A673 (cell line): Measurements from ENCODE around the gene FAM13A. TPM values are rescaled to one million over a fixed set of nuclear protein-coding genes. Genes with fewer than 3 reads are reported as not detected.
"Not testable (repeated sequence)": the region's sequence is repeated elsewhere in the genome, so short reads cannot be mapped to it uniquely, and the experiment has no call there.

ENCODE experiments used
- BruUV-seq: library from RNA; stranded (reverse); fragments of 400-500 nt; replicated peaks from 2 replicates; lab custom pipeline; 2021; lab: Mats Ljungman, UMichigan
- CTCF ChIA-PET: fragments of 300-600 bp; sonication (Branson Sonifier 250); formaldehyde crosslinking; loops from one replicate; lab custom pipeline; 2022; ENCODE audit warnings: antibody characterized with exemption; lab: Charles Lee
- POLR2A ChIA-PET: fragments of 300-600 bp; sonication (Branson Sonifier 250); formaldehyde crosslinking; loops from one replicate; lab custom pipeline; 2022; ENCODE audit warnings: antibody characterized with exemption; ENCODE audit not compliant: low non-redundant PET; lab: Charles Lee
- DNase-seq: peaks from one replicate; pipeline ENCODE4 v3.0.0-alpha.2; 2015; ENCODE audit warnings: low spot score
- H3K27ac ChIP-seq: fragments of 200-600 bp; sonication (generic); 2 replicates; pipeline ENCODE4 v1.5.1; 2016; ENCODE audit warnings: mixed run types, low read depth, mild to moderate bottlenecking, mixed read lengths, antibody characterized with exemption, low read length; ENCODE audit not compliant: poor library complexity, severe bottlenecking
- H3K27me3 ChIP-seq: fragments of 200-600 bp; sonication (generic); replicated peaks from 2 replicates; pipeline ENCODE4 v1.6.1; 2017; ENCODE audit warnings: mixed run types, low read depth, mild to moderate bottlenecking, mixed read lengths, antibody characterized with exemption, low read length; ENCODE audit not compliant: insufficient read depth, poor library complexity
- H3K36me3 ChIP-seq: fragments of 200-600 bp; sonication (generic); 2 replicates; pipeline ENCODE4 v1.6.1; 2016; ENCODE audit warnings: mixed run types, mild to moderate bottlenecking, mixed read lengths, antibody characterized with exemption, low read length; ENCODE audit not compliant: insufficient read depth, poor library complexity, severe bottlenecking
- H3K4me1 ChIP-seq: fragments of 200-600 bp; sonication (generic); 2 replicates; pipeline ENCODE4 v1.6.1; 2017; ENCODE audit warnings: mixed run types, mild to moderate bottlenecking, mixed read lengths, antibody characterized with exemption, low read length; ENCODE audit not compliant: insufficient read depth, poor library complexity, severe bottlenecking
- H3K4me3 ChIP-seq: fragments of 200-600 bp; sonication (generic); 2 replicates; pipeline ENCODE4 v1.5.1; 2016; ENCODE audit warnings: low read depth, mixed run types, mild to moderate bottlenecking, mixed read lengths, low read length; ENCODE audit not compliant: poor library complexity, severe bottlenecking
- H3K9me3 ChIP-seq: fragments of 200-600 bp; sonication (generic); 2 replicates; pipeline ENCODE4 v1.6.1; 2016; ENCODE audit warnings: mixed run types, low read depth, mild to moderate bottlenecking, mixed read lengths, antibody characterized with exemption, low read length; ENCODE audit not compliant: poor library complexity, severe bottlenecking
- EZH2 ChIP-seq: fragments of 200-600 bp; sonication (generic); IDR thresholded peaks from 2 replicates; pipeline ENCODE4 v1.6.1; 2017; ENCODE audit warnings: borderline replicate concordance, low read depth, mild to moderate bottlenecking, mixed read lengths, antibody characterized with exemption, low read length; ENCODE audit not compliant: poor library complexity, severe bottlenecking
- intact Hi-C: fragments of 100-400 bp; cut with micrococcal nuclease; formaldehyde crosslinking; loops from one replicate; pipeline ENCODE4 v1.10.0; 2022; ENCODE audit not compliant: unreplicated experiment
- total RNA-seq: library from RNA; stranded (reverse); gene quantifications from 2 replicates; pipeline ENCODE4 v1.2.3, GENCODE V29; 2021
- TF ChIP-seq, protein P1 (sequence below): fragments of 300-800, 200-600 bp; sonication (generic); conservative IDR thresholded peaks from 2 replicates; pipeline ENCODE4 v1.5.1; 2017; ENCODE audit warnings: low read depth, mild to moderate bottlenecking, antibody characterized with exemption, low read length, moderate library complexity, mixed read lengths

Gene FAM13A
- total RNA-seq, 1 experiment from 2014 or later, result 15.5 TPM

DNA sequence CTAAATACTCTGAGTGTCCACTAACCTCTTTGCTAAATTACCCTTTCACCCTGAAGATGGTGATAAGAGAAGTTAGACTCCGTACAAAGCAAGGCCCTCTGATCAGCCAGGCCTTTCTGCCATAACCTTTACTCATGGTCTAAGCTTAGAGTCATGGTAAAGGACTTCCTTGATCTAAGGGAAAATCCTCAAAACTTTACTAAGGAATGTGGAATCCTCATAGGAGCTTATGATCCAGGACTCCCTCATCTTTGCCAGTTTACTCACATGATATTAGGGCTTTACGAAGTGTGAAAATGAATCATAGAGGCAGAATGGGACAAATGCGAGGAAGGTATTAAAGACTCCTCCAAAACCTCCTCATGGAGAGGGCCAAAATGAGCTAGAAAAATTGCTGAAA, 7.9 kb upstream of the FAM13A start:
- CTCF ChIA-PET, result no interaction called here

DNA sequence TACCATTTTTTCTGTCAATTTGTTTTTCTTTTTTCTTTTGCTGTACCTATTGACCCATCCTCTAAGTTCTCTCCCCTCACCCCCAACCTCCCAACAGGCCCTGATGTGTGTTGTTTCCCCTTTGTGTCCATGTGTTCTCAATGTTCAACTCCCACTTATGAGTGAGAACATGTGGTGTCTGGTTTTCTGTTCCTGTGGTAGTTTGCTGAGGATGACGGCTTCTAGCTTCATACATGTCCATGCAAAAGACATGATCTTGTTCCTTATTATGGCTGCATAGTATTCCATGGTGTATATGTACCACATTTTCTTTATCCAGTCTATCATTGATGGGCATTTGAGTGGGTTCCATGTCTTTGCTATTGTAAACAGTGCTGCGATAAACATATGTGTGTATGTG, 859 bp upstream of the FAM13A start:
- BruUV-seq, intact Hi-C loops, POLR2A ChIA-PET, H3K27me3 ChIP-seq, CTCF ChIA-PET, DNase-seq, H3K36me3 ChIP-seq, H3K27ac ChIP-seq, H3K4me1 ChIP-seq, H3K9me3 ChIP-seq, H3K4me3 ChIP-seq: not testable (repeated sequence)

More for the DNA sequence above, 7.9 kb upstream of the FAM13A start:
- Histone ChIP-seq H3K36me3 (no peaks in the 10 kb centered on the region), H3K9me3 (no peaks in the 10 kb centered on the region), H3K27ac (no peak overlapping the region), H3K27me3 (no peaks in the 10 kb centered on the region), H3K4me1 (no peaks in the 10 kb centered on the region), H3K4me3 (no peak overlapping the region)
- no peak for DNase-seq
- POLR2A ChIA-PET, result no interaction called here
- intact Hi-C loops, result no loop called here
- no TSS peak for BruUV-seq
- TF ChIP-seq, protein P1, sequence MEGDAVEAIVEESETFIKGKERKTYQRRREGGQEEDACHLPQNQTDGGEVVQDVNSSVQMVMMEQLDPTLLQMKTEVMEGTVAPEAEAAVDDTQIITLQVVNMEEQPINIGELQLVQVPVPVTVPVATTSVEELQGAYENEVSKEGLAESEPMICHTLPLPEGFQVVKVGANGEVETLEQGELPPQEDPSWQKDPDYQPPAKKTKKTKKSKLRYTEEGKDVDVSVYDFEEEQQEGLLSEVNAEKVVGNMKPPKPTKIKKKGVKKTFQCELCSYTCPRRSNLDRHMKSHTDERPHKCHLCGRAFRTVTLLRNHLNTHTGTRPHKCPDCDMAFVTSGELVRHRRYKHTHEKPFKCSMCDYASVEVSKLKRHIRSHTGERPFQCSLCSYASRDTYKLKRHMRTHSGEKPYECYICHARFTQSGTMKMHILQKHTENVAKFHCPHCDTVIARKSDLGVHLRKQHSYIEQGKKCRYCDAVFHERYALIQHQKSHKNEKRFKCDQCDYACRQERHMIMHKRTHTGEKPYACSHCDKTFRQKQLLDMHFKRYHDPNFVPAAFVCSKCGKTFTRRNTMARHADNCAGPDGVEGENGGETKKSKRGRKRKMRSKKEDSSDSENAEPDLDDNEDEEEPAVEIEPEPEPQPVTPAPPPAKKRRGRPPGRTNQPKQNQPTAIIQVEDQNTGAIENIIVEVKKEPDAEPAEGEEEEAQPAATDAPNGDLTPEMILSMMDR, result no peak
- no peak for TF ChIP-seq EZH2

DNA sequence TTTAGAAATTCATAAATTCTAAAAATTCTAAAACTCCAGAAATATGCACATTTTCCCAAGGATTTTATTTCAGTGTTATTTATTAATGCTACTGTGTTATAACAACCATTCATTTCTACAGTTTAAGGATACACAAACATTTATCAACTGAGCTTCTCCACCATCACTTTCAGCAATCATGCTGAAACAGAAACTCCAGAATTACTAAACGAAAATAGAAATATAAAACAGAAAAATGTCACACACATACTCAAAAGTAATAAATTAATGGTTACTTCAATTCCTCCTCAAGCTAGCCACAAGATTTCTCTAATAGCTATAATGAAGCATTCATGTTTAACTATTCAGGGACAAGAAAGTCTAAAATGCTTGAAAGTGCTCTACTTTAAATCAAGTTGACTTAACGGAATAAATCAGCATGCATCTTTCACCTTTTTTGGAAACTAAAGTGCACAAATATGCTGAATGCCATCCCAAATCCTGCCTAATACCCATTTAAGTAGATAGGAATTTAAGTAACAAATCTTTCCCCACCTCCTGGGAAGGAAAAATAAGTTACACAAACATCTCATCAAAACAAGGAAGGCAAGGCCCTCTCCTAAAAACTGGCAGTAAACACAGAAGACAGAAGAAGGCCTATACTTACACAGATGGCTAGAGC, 563 bp downstream of the FAM13A start:
- ChIA-PET CTCF (interaction anchor here (0.7 kb wide), 1 partner anchor 34 kb away, joined by 7 read pairs; no protein-coding TSS in a partner anchor), POLR2A (no interaction called here)
- no peak for DNase-seq
- intact Hi-C loops, result no loop called here
- TF ChIP-seq, protein P1, result no peak
- no peak for TF ChIP-seq EZH2
- Histone ChIP-seq H3K27me3 (no peaks in the 10 kb centered on the region), H3K9me3 (no peaks in the 10 kb centered on the region), H3K4me3 (peak overlapping the region; percentile 44), H3K27ac (peak overlapping the region; percentile 67), H3K36me3 (no peaks in the 10 kb centered on the region), H3K4me1 (peaks cover 6% of the 10 kb centered on the region)
- BruUV-seq, result TSS peak; percentile 81
